Muscle of leg (tissue), 11 donors: ENCODE measurements around the gene ZRANB3. TPM values are rescaled to one million over a fixed set of nuclear protein-coding genes. Genes with fewer than 3 reads are reported as not detected.

Experiments used
- DNase-seq: peaks from one replicate; pipeline ENCODE4 v3.0.0; 2013
- H3K27ac ChIP-seq: one replicate; pipeline ENCODE4 v1.5.1; 2013; ENCODE audit warnings: mild to moderate bottlenecking, low read length, control low read depth
- H3K27me3 ChIP-seq: one replicate; pipeline ENCODE4 v1.6.1; 2013; ENCODE audit warnings: low read length; ENCODE audit not compliant: control insufficient read depth, insufficient read depth
- H3K36me3 ChIP-seq: one replicate; pipeline ENCODE4 v1.6.1; 2013; ENCODE audit warnings: low read length; ENCODE audit not compliant: control insufficient read depth, insufficient read depth
- H3K4me1 ChIP-seq: one replicate; pipeline ENCODE4 v1.6.1; 2013; ENCODE audit warnings: low read length; ENCODE audit not compliant: control insufficient read depth, insufficient read depth
- H3K4me3 ChIP-seq: one replicate; pipeline ENCODE4 v1.5.1; 2013; ENCODE audit warnings: low read length, control low read depth
- H3K9me3 ChIP-seq: replicated peaks from 2 replicates; pipeline ENCODE4 v1.6.1; 2013; ENCODE audit warnings: low read depth, low read length; ENCODE audit not compliant: control insufficient read depth
- WGBS: methylation state at CpG from one replicate; pipeline ENCODE4 v1.1.5; 2013; ENCODE audit warnings: missing lambda C conversion rate; ENCODE audit not compliant: insufficient coverage; 5-methylcytosine and 5-hydroxymethylcytosine counted together
- polyA plus RNA-seq, 8 donors: library from polyadenylated mRNA; unstranded; fragments of 120-200 nt; gene quantifications; one replicate each; pipeline versions ENCODE4 v1.2.1 to v1.2.3, GENCODE V29; 2013; ENCODE audit warnings: inconsistent platforms in 1 of 8, low replicate concordance in 1 of 8; ENCODE audit not compliant: insufficient read length in 8 of 8, insufficient read depth in 1 of 8
- total RNA-seq: library from RNA; stranded (reverse); fragments of 120-200 nt; gene quantifications from one replicate; pipeline ENCODE4 v1.2.4, GENCODE V29; 2013

The ZRANB3 gene
- total and polyA plus RNA-seq, 9 donors = 4.9 to 9.1 (median 6.5) TPM

DNA sequence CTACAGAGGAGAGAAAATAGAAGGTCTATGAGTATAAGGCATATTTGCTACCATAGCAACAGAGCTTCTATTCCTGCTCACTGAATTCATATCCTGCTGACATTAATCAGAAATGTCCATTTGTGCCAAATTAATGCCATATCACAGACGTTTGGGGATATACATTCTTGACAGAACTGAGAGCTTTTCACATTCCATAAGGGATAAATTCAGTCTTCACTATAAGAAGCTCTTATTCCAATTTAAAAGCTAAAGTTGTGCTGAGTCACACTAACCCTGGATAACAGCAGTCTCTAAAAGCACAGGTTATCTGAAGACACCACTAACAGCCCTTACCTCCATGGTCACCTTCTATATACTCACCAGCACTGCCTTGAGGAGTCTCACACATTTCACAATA, 300.9 kb downstream of the ZRANB3 start:
- no CpG with 5 or more reads among the region's 1 CpG for WGBS
- no peak for DNase-seq
- H3K27me3 ChIP-seq = no peaks in the 10 kb centered on the region
- no peak overlapping the region for H3K4me3 ChIP-seq
- no peaks in the 10 kb centered on the region for H3K9me3 ChIP-seq
- no peaks in the 10 kb centered on the region for H3K36me3 ChIP-seq
- no peaks in the 10 kb centered on the region for H3K4me1 ChIP-seq
- H3K27ac ChIP-seq = no peak overlapping the region

DNA sequence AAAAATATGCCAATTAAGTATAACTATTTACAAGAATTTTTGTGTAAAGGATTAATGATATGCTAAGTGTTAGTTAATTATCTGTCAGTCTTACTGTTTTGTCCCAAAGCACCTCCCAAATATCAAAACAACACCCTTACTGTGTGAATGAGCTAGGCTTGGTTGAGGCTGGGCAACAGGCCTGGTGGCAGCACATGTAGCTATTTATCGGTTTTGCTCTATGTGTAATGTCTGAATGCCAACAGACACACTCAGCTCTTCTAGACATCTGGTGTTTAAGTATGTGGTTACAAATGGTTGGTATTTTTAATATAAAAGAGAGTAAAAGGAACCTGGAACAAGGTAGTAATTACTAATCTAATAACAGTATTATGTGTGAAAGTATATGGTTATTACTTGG, 303.6 kb downstream of the ZRANB3 start:
- Histone ChIP-seq H3K4me3 (no peak overlapping the region), H3K27ac (no peak overlapping the region), H3K27me3 (no peaks in the 10 kb centered on the region), H3K36me3 (no peaks in the 10 kb centered on the region), H3K9me3 (no peaks in the 10 kb centered on the region), H3K4me1 (no peaks in the 10 kb centered on the region)
- WGBS = no CpG with 5 or more reads among the region's 1 CpG
- DNase-seq = no peak

- WGBS = no CpG with 5 or more reads among the region's 1 CpG
- Histone ChIP-seq H3K36me3 (no peaks in the 10 kb centered on the region), H3K4me1 (no peaks in the 10 kb centered on the region), H3K9me3 (no peaks in the 10 kb centered on the region), H3K27ac (no peak overlapping the region), H3K27me3 (no peaks in the 10 kb centered on the region), H3K4me3 (no peak overlapping the region)
- DNase-seq = no peak
Observed at GRCh38 chr2:135226961-135227360, 304.1 kb downstream of the ZRANB3 start.

- Histone ChIP-seq H3K4me1 (no peaks in the 10 kb centered on the region), H3K27me3 (no peaks in the 10 kb centered on the region), H3K9me3 (no peaks in the 10 kb centered on the region), H3K4me3 (no peak overlapping the region), H3K36me3 (no peaks in the 10 kb centered on the region), H3K27ac (no peak overlapping the region)
- no peak for DNase-seq
Observed at GRCh38 chr2:135225781-135226180, 305.2 kb downstream of the ZRANB3 start.

DNA sequence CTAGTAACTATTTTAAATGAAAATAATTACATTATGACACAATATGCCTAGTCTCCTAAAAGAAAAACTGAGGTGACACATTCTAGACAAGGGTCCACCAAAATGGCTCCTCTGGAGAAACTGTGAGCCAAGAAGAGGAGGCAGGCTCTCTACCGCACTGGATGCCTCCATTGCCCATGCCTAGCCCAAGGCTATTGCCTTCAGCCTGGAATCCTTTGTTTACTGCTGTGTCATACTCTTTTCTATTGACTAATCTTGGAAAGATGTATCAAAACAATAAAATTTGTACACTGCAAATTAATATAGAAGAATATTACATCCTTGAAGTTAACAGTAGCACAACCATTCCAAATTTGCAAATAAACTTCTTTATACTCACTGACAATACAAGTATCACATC, 311.8 kb downstream of the ZRANB3 start:
- DNase-seq = no peak
- H3K27ac ChIP-seq = no peak overlapping the region
- no peaks in the 10 kb centered on the region for H3K9me3 ChIP-seq
- H3K4me3 ChIP-seq = no peak overlapping the region
- no peaks in the 10 kb centered on the region for H3K36me3 ChIP-seq
- no peaks in the 10 kb centered on the region for H3K4me1 ChIP-seq
- H3K27me3 ChIP-seq = no peaks in the 10 kb centered on the region
- no CpG with 5 or more reads among the region's 1 CpG for WGBS

GRCh38 chr2:135218426-135218825, 312.6 kb downstream of the ZRANB3 start:
- no peaks in the 10 kb centered on the region for H3K4me1 ChIP-seq
- no peaks in the 10 kb centered on the region for H3K9me3 ChIP-seq
- DNase-seq = no peak
- no peaks in the 10 kb centered on the region for H3K36me3 ChIP-seq
- H3K27me3 ChIP-seq = no peaks in the 10 kb centered on the region
- no peak overlapping the region for H3K4me3 ChIP-seq
- WGBS = 100% methylated on average over 1 of the region's 2 CpGs
- no peak overlapping the region for H3K27ac ChIP-seq

DNA sequence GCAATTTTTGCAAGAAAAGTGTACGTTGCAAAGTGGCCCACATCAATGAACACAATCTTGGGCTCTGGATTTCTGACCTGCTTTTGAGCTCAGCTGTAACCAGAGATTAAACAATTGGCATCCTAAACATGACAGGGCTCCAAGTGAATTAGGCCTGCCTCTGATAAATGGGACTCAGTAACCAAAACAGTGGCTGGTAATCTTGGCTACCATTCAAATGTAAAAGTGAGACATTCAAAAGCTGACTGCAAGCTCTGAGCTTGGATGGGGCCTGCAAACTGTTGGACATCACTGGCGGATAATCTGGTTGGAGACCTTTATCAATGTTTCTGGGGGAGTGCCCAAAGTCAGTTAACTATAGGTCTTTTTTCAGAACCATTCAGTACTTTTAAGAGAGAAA, 318.3 kb downstream of the ZRANB3 start:
- Histone ChIP-seq H3K27me3 (no peaks in the 10 kb centered on the region), H3K4me3 (no peak overlapping the region), H3K4me1 (no peaks in the 10 kb centered on the region), H3K36me3 (no peaks in the 10 kb centered on the region), H3K9me3 (no peaks in the 10 kb centered on the region), H3K27ac (no peak overlapping the region)
- WGBS = 38% methylated on average over 1 of the region's 2 CpGs
- peak; percentile 5 for DNase-seq

GRCh38 chr2:135208016-135208415, 323.0 kb downstream of the ZRANB3 start:
- Histone ChIP-seq H3K27ac (no peak overlapping the region), H3K36me3 (no peaks in the 10 kb centered on the region), H3K27me3 (no peaks in the 10 kb centered on the region), H3K4me1 (no peaks in the 10 kb centered on the region), H3K9me3 (no peaks in the 10 kb centered on the region), H3K4me3 (no peak overlapping the region)
- WGBS = no CpG with 5 or more reads among the region's 2 CpGs
- no peak for DNase-seq

DNA sequence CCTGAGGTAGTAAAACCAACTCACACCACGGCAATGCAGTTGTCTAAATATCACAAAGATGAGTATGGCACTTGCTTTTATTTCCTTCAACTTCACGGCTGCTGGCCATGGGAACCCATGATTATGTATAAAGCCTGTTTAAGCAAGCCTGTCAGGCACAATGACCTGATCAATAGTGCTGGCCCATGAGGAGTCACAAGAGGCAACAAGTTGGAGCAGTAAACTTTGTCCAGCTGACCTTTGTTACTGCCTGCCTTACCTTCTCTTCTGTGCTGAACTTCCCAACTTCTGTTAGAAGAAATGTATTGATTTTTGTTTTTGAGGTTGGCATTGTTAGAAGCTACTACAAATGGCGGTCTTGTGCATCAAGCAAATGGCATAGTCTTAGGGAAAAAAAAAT, 327.1 kb downstream of the ZRANB3 start:
- no peaks in the 10 kb centered on the region for H3K27me3 ChIP-seq
- H3K4me3 ChIP-seq = no peak overlapping the region
- H3K27ac ChIP-seq = no peak overlapping the region
- DNase-seq = no peak
- no peaks in the 10 kb centered on the region for H3K4me1 ChIP-seq
- WGBS = 75% methylated on average over 1 of the region's 3 CpGs
- H3K36me3 ChIP-seq = no peaks in the 10 kb centered on the region
- H3K9me3 ChIP-seq = no peaks in the 10 kb centered on the region

DNA sequence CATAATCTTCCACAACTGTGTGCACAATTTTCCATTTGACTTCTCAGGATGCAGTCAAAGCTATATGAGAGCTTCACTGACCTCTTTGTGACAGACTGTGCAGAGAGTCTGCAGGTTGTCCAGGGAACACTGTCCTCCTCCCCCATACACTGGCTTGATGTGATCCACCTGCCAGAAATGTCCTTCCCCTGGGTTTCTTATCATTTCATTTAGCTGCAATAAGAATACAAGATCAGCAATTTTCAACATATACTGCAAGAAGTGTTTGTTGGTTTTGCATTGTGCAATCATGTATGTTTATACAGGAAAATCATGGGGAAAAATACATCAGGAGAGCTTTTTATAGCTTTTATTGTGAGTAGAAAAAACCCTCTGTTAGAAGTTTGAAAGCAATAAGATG, 328.3 kb downstream of the ZRANB3 start:
- Histone ChIP-seq H3K9me3 (no peaks in the 10 kb centered on the region), H3K4me3 (no peak overlapping the region), H3K27ac (no peak overlapping the region), H3K27me3 (no peaks in the 10 kb centered on the region), H3K36me3 (no peaks in the 10 kb centered on the region), H3K4me1 (no peaks in the 10 kb centered on the region)
- no peak for DNase-seq

DNA sequence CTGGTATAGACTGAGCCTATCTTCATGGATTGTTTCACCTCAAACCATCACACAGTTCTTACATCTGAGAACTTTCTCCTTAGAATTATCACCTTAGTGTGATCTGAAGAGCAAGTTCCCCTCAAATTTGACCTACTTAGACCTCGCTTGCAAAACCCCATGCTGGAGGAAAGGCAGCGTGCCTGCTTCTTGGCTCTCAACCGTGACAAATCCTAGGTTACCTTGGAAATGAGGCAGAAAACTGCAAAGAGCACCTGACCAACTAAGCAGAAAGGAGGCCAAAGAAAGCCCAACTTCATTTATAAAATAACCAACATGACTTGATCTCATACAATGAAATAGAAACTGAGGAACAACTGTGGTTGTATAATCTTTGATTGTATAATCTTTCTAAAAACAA, 332.5 kb downstream of the ZRANB3 start:
- H3K27me3 ChIP-seq = no peaks in the 10 kb centered on the region
- no peak overlapping the region for H3K4me3 ChIP-seq
- no CpG with 5 or more reads among the region's 3 CpGs for WGBS
- DNase-seq = no peak
- no peaks in the 10 kb centered on the region for H3K9me3 ChIP-seq
- no peak overlapping the region for H3K27ac ChIP-seq
- H3K36me3 ChIP-seq = no peaks in the 10 kb centered on the region
- no peaks in the 10 kb centered on the region for H3K4me1 ChIP-seq
